Stimulated activated effector memory CD8-positive, alpha-beta T cell treated with anti-CD3 and anti-CD28 coated beads, Interleukin-12 subunit alpha, Interleukin-12 subunit beta, amount 100 ng/mL, for 72 hours (primary cell): ENCODE data around the gene GRIN3B.

Experiments
- ATAC-seq: fragments of 150-1000 bp; cut with Tn5 transposase; 2 replicates; pipeline ENCODE4 v1.10.0; 2021
- DNase-seq, 2 donors: peaks; one replicate each; pipeline ENCODE4 v3.0.0; 2021 to 2022; ENCODE audit warnings: low spot score in 2 of 2
- H3K27ac Mint-ChIP-seq: one replicate; pipeline ENCODE4 v1.8.0; 2022; ENCODE audit warnings: mild to moderate bottlenecking, mixed read lengths
- H3K36me3 Mint-ChIP-seq: one replicate; pipeline ENCODE4 v1.8.0; 2022; ENCODE audit warnings: mild to moderate bottlenecking, mixed read lengths
- H3K4me1 Mint-ChIP-seq: one replicate; pipeline ENCODE4 v1.8.0; 2022; ENCODE audit warnings: mixed read lengths
- H3K4me3 Mint-ChIP-seq: one replicate; pipeline ENCODE4 v1.8.0; 2022; ENCODE audit warnings: mild to moderate bottlenecking, mixed read lengths
- H3K9me3 Mint-ChIP-seq: one replicate; pipeline ENCODE4 v1.8.0; 2022; ENCODE audit warnings: mixed read lengths

Gene GRIN3B

GRCh38 chr19:1046836-1047695, 46.8 kb downstream of the GRIN3B start:
- Mint-ChIP-seq H3K4me1 (peaks cover 11% of the 10 kb centered on the region), H3K9me3 (no peaks in the 10 kb centered on the region), H3K4me3 (no peak overlapping the region), H3K36me3 (no peaks in the 10 kb centered on the region), H3K27ac (no peak overlapping the region)
- ATAC-seq (peak; percentile 36), DNase-seq (no peak)

- no peak overlapping the region for H3K4me3 Mint-ChIP-seq
- H3K9me3 Mint-ChIP-seq: no peaks in the 10 kb centered on the region
- peaks cover 11% of the 10 kb centered on the region for H3K4me1 Mint-ChIP-seq
- peaks cover 4% of the 10 kb centered on the region for H3K36me3 Mint-ChIP-seq
- no peak for DNase-seq
- ATAC-seq: no peak
- H3K27ac Mint-ChIP-seq: no peak overlapping the region
These were observed 47.5 kb downstream of the GRIN3B start for GRCh38 chr19:1047696-1048147.

- Mint-ChIP-seq H3K4me1 (peaks cover 11% of the 10 kb centered on the region), H3K27ac (no peak overlapping the region), H3K36me3 (peaks cover 6% of the 10 kb centered on the region), H3K4me3 (no peak overlapping the region), H3K9me3 (no peaks in the 10 kb centered on the region)
- DNase-seq (no peak), ATAC-seq (no peak)
These were observed 48.9 kb downstream of the GRIN3B start for GRCh38 chr19:1049106-1049505.

DNA sequence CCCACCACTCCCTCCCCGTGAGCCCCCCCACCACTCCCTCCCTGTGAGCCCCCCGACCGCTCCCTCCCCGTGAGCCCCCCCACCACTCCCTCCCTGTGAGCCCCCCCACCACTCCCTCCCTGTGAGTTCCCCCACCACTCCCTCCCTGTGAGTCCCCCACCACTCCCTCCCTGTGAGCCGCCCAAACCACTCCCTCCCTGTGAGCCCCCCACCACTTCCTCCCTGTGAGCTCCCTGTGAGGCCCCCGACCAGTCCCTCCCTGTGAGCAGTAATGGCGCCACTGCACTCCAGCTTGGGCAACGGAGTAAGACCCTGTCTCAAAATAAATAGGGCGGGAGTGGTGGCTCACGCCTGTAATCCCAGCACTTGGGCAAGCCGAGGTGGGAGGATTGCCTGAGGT, 49.6 kb downstream of the GRIN3B start:
- no peaks in the 10 kb centered on the region for H3K9me3 Mint-ChIP-seq
- H3K4me1 Mint-ChIP-seq: peaks cover 11% of the 10 kb centered on the region
- DNase-seq: no peak
- H3K4me3 Mint-ChIP-seq: no peak overlapping the region
- no peak for ATAC-seq
- no peak overlapping the region for H3K27ac Mint-ChIP-seq
- H3K36me3 Mint-ChIP-seq: peaks cover 6% of the 10 kb centered on the region

DNA sequence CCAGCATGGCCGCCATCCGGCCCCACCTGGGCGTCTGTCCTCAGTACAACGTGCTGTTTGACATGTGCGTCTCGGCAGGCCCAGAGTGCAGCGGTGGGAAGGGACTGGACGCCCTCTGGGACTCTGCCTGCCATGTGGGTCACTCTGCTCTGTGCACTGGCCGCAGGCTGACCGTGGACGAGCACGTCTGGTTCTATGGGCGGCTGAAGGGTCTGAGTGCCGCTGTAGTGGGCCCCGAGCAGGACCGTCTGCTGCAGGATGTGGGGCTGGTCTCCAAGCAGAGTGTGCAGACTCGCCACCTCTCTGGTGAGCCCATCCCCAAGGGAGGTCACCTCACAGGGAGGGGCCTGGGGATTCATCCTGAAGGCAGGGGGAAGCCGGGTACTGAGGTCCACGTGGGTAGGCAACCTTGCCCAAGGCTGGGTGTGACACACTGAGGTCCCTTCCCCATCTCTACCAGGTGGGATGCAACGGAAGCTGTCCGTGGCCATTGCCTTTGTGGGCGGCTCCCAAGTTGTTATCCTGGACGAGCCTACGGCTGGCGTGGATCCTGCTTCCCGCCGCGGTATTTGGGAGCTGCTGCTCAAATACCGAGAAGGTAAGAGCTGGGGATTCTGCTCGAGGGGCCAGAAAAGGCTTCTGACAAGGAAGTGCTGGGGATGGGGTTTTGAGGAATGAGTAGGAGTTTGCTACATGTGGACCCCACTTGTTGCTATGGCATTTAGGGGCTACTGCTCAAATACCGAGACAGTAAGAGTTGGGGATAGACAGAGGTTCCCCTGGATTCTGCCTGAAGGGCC, 51.0 kb downstream of the GRIN3B start:
- H3K27ac Mint-ChIP-seq: peak overlapping the region; percentile 87

DNA sequence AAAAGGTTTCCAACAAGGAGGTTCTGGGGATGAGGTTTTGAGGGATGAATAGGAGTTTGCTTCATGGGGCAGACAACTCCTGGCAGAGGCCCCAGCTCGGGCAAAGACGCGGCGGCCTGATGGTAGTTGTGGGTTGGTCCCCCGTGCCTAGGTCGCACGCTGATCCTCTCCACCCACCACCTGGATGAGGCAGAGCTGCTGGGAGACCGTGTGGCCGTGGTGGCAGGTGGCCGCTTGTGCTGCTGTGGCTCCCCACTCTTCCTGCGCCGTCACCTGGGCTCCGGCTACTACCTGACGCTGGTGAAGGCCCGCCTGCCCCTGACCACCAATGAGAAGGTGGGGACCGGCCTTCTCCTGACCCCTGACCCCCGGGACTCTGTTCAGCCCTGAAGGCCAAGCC, 51.6 kb downstream of the GRIN3B start:
- Mint-ChIP-seq H3K4me3 (no peak overlapping the region), H3K9me3 (no peaks in the 10 kb centered on the region), H3K4me1 (peaks cover 11% of the 10 kb centered on the region), H3K36me3 (peaks cover 6% of the 10 kb centered on the region), H3K27ac (peak overlapping the region; percentile 87)
- no peak for DNase-seq
- no peak for ATAC-seq

More for the DNA sequence above, 51.0 kb downstream of the GRIN3B start:
- Mint-ChIP-seq H3K36me3 (peaks cover 6% of the 10 kb centered on the region), H3K4me1 (peaks cover 6% of the 10 kb centered on the region), H3K9me3 (no peaks in the 10 kb centered on the region), H3K4me3 (no peak overlapping the region)
- DNase-seq: no peak
- ATAC-seq: no peak

GRCh38 chr19:1052349-1052975, 52.2 kb downstream of the GRIN3B start:
- Mint-ChIP-seq H3K9me3 (no peaks in the 10 kb centered on the region), H3K27ac (peak overlapping the region; percentile 87), H3K4me3 (no peak overlapping the region), H3K36me3 (peaks cover 6% of the 10 kb centered on the region), H3K4me1 (peaks cover 18% of the 10 kb centered on the region)
- ATAC-seq (no peak), DNase-seq (no peak)

DNA sequence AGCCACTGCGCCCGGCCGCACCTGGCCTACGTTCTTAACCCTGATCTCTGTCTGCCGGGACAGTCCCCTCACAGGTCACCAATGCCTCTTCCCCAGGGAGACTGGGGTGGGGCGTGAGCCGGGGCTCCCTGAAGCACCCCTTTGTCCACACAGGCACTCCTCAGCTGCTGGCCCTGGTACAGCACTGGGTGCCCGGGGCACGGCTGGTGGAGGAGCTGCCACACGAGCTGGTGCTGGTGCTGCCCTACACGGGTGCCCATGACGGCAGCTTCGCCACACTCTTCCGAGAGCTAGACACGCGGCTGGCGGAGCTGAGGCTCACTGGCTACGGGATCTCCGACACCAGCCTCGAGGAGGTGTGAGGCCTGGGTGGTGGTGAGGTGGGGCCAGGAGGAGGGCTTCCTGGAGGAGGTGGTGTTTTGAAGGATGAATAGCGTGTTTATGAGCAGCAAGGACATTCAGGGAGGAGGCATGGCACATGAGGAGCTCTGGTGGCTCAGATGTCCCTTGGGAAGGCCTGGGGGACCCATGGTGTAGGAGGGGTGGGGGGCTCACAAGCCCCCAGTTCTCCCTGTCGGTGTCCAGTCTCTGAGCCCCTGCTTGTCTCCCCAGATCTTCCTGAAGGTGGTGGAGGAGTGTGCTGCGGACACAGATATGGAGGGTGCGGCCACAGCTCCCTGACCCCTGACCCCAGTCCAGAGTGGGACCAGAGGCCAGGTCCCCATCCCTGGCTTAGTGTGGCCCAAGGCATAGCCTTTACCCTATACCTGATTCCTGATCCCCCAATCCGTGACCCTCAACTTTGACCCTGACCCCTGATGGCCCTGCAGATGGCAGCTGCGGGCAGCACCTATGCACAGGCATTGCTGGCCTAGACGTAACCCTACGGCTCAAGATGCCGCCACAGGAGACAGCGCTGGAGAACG, 53.2 kb downstream of the GRIN3B start:
- H3K4me1 Mint-ChIP-seq: peaks cover 28% of the 10 kb centered on the region
- H3K4me3 Mint-ChIP-seq: no peak overlapping the region
- peak overlapping the region; percentile 68 for H3K27ac Mint-ChIP-seq
- H3K9me3 Mint-ChIP-seq: no peaks in the 10 kb centered on the region
- DNase-seq: no peak
- no peak for ATAC-seq
- H3K36me3 Mint-ChIP-seq: peaks cover 6% of the 10 kb centered on the region

DNA sequence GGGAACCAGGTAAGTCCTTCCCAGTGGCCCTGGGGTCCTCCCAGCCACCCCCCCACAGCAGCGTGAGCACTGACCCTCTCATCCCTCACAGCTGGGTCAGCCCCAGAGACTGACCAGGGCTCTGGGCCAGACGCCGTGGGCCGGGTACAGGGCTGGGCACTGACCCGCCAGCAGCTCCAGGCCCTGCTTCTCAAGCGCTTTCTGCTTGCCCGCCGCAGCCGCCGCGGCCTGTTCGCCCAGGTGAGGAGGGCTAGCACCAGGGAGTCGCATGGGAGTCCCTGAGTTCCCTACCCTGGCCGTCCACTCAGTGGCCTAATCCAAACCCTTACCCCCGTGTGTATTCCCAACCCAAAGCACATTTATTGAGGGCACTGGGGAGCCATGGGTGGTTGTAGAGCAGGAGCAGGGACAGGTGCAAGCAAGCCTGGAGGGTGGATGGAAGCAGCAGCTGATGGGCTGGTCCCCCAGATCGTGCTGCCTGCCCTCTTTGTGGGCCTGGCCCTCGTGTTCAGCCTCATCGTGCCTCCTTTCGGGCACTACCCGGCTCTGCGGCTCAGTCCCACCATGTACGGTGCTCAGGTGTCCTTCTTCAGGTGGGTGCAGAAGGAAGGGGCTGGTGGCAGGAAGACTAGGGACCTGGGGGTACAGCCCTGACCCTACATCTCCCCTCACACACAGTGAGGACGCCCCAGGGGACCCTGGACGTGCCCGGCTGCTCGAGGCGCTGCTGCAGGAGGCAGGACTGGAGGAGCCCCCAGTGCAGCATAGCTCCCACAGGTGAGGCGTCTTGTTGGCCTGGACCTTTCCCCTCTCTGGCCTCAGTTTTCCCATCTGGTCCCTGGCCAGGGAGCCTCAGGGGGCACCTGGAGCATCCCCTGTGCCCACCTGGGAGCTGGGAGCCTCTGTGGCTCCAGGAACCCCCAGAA, 54.1 kb downstream of the GRIN3B start:
- H3K4me3 Mint-ChIP-seq: no peak overlapping the region

GRCh38 chr19:1055028-1055425, 54.8 kb downstream of the GRIN3B start:
- Mint-ChIP-seq H3K36me3 (peaks cover 6% of the 10 kb centered on the region), H3K4me1 (peaks cover 29% of the 10 kb centered on the region), H3K4me3 (no peak overlapping the region), H3K27ac (no peak overlapping the region), H3K9me3 (no peaks in the 10 kb centered on the region)
- no peak for DNase-seq
- ATAC-seq: no peak

More for the DNA sequence above, 54.1 kb downstream of the GRIN3B start:
- ATAC-seq (no peak), DNase-seq (no peak)
- no peaks in the 10 kb centered on the region for H3K9me3 Mint-ChIP-seq
- no peak overlapping the region for H3K27ac Mint-ChIP-seq
- peaks cover 29% of the 10 kb centered on the region for H3K4me1 Mint-ChIP-seq
- peaks cover 6% of the 10 kb centered on the region for H3K36me3 Mint-ChIP-seq

DNA sequence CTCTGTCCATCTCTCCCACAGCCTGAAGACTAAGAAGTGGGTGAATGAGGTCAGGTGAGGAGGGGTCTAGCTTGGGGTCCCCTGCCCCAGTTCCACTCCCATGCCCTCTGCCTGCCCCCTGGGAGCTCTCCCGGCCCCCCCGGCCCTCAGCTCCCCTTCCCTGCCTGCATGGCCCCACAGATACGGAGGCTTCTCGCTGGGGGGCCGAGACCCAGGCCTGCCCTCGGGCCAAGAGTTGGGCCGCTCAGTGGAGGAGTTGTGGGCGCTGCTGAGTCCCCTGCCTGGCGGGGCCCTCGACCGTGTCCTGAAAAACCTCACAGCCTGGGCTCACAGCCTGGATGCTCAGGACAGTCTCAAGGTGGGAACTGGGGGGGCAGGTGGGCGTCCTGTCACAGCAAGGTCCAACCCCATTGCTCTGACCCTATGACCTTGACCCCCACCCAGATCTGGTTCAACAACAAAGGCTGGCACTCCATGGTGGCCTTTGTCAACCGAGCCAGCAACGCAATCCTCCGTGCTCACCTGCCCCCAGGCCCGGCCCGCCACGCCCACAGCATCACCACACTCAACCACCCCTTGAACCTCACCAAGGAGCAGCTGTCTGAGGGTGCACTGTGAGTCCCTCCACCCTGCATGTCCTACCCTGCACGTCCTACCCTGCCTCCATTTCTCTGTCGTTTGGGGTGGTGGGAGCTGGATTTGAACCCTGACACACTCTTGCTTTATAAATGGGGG, 55.8 kb downstream of the GRIN3B start:
- H3K4me1 Mint-ChIP-seq: peaks cover 29% of the 10 kb centered on the region
- no peak overlapping the region for H3K27ac Mint-ChIP-seq
- no peak overlapping the region for H3K4me3 Mint-ChIP-seq
- no peak for DNase-seq
- ATAC-seq: no peak
- H3K36me3 Mint-ChIP-seq: peaks cover 6% of the 10 kb centered on the region
- H3K9me3 Mint-ChIP-seq: no peaks in the 10 kb centered on the region

DNA sequence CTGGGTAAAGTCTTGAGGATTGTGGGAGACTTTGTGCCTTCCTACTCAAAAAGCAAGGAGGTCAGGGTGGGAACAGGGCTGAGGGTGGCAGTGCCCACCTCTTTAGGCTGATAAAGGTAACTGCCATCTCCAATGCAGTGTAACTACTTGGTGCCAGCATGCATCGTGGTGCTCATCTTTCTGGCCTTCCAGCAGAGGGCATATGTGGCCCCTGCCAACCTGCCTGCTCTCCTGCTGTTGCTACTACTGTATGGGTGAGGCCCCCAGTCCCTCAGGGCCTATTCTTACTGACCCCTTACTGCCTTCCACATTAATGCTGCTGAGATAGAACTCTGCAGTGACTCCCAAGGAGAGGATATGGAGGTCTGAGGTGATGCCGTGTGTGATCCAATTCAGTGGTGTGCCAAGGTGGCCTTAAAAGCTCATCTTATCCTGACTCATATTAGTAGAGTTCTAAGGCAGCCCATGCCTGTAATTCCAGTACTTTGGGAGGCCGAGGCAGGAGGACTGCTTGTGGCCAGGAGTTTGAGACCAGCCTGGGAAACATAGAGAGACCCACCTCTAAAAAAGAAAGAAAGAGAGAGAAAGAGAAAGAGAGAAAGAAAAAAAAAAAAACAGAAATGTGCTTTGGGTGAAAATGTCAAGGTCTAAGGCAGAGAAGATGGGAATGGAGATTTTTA, 57.1 kb downstream of the GRIN3B start:
- Mint-ChIP-seq H3K36me3 (peaks cover 10% of the 10 kb centered on the region), H3K4me1 (peaks cover 25% of the 10 kb centered on the region), H3K4me3 (no peak overlapping the region), H3K9me3 (no peaks in the 10 kb centered on the region), H3K27ac (peak overlapping the region; percentile 90)
- DNase-seq: no peak
- ATAC-seq: peak; percentile 78

DNA sequence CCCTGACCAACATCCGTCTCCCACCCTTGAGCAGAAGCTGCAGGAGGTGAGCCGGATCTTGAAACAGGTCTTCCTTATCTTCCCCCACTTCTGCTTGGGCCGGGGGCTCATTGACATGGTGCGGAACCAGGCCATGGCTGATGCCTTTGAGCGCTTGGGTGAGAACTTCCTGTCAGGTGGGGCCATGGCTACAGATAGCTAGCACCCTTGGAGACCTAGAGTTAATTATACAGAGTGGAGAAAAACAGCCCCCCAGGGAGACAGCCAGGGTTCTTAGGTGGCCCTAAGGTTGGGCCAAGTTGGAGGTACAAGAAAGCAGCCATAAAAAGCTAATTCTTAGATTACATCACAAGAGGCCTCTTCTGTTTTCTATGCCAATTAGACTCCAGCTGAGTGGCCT, 57.9 kb downstream of the GRIN3B start:
- peaks cover 8% of the 10 kb centered on the region for H3K36me3 Mint-ChIP-seq
- ATAC-seq: no peak
- H3K27ac Mint-ChIP-seq: peak overlapping the region; percentile 90
- DNase-seq: no peak
- no peak overlapping the region for H3K4me3 Mint-ChIP-seq
- H3K9me3 Mint-ChIP-seq: no peaks in the 10 kb centered on the region
- peaks cover 29% of the 10 kb centered on the region for H3K4me1 Mint-ChIP-seq
